Measurements from ENCODE around the gene PRR19. TPM values are rescaled to one million over a fixed set of nuclear protein-coding genes. Genes with fewer than 3 reads are reported as not detected.
"Not testable (repeated sequence)": the region's sequence is repeated elsewhere in the genome, so short reads cannot be mapped to it uniquely, and the experiment has no call there.

PRR19 gene
- polyA plus RNA-seq, 3 donors = 0.35 to 0.51 (median 0.38) TPM

- peaks cover 9 to 14% of the 10 kb centered on the region in 2 donors for H3K36me3 Mint-ChIP-seq
- H2AFZ ChIP-seq (ENCODE audit: insufficient read depth, low read depth, low read length, poor library complexity, severe bottlenecking); H4K20me1 ChIP-seq (ENCODE audit: insufficient read depth, low read length); intact Hi-C loops (cut with micrococcal nuclease); H3K27ac ChIP-seq (ENCODE audit: low read depth in 1 of 2, low read length in 2 of 2); H3K27me3 ChIP-seq (ENCODE audit: control insufficient read depth in 2 of 2, insufficient read depth in 2 of 2, low read length in 2 of 2); H3K4me3 ChIP-seq (replicated peaks in 1 of 3; ENCODE audit: low read depth in 2 of 3, low read length in 3 of 3); H3K9me3 ChIP-seq (replicated peaks in 1 of 2; ENCODE audit: control insufficient read depth in 1 of 2, insufficient read depth in 1 of 2, low read length in 2 of 2); H3K4me3 Mint-ChIP-seq; H3K4me1 Mint-ChIP-seq; H3K9me3 Mint-ChIP-seq; H3K27me3 Mint-ChIP-seq (ENCODE audit: low read depth in 3 of 3); H3K4me2 ChIP-seq (replicated peaks; ENCODE audit: extremely low read depth, low read length, poor library complexity, severe bottlenecking); H3K9ac ChIP-seq (ENCODE audit: insufficient read depth, low read length, poor library complexity, severe bottlenecking); H3K79me2 ChIP-seq (ENCODE audit: insufficient read depth, low read length); H3K27ac Mint-ChIP-seq; DNase-seq; H3K4me1 ChIP-seq (ENCODE audit: control insufficient read depth in 1 of 2, insufficient read depth in 2 of 2, low read length in 2 of 2): not testable (repeated sequence)
- 100% methylated on average over 1 of the region's 4 CpGs for WGBS (ENCODE audit: insufficient coverage)
- H3K36me3 ChIP-seq (replicated peaks in 1 of 2; ENCODE audit: control insufficient read depth in 1 of 2, insufficient read depth in 2 of 2, low read length in 2 of 2) = peaks cover 5 to 13% of the 10 kb centered on the region in 2 donors
Observed at GRCh38 chr19:42339922-42340321, 38.0 kb downstream of the PRR19 start.

GRCh38 chr19:42343344-42344110 lies 41.6 kb downstream of the PRR19 start:
- WGBS (ENCODE audit: insufficient coverage) = 98% methylated on average over 16 of the region's 17 CpGs
- no peak overlapping the region for H3K27ac Mint-ChIP-seq
- no peak for TF ChIP-seq CTCF (IDR thresholded peaks at IDR 0.05)
- no peak overlapping the region for H3K4me3 Mint-ChIP-seq
- no peaks in the 10 kb centered on the region for H3K79me2 ChIP-seq (ENCODE audit: insufficient read depth, low read length)
- no peak overlapping the region for H3K4me2 ChIP-seq (replicated peaks; ENCODE audit: extremely low read depth, low read length, poor library complexity, severe bottlenecking)
- H3K4me1 Mint-ChIP-seq = peaks cover 19% of the 10 kb centered on the region
- no peak overlapping the region for H2AFZ ChIP-seq (ENCODE audit: insufficient read depth, low read depth, low read length, poor library complexity, severe bottlenecking)
- H3K36me3 Mint-ChIP-seq = peaks cover 13 to 16% of the 10 kb centered on the region in 2 donors
- H4K20me1 ChIP-seq (ENCODE audit: insufficient read depth, low read length) = no peaks in the 10 kb centered on the region
- H3K9me3 ChIP-seq (replicated peaks in 1 of 2; ENCODE audit: control insufficient read depth in 1 of 2, insufficient read depth in 1 of 2, low read length in 2 of 2) = no peaks in the 10 kb centered on the region
- H3K4me1 ChIP-seq (ENCODE audit: control insufficient read depth in 1 of 2, insufficient read depth in 2 of 2, low read length in 2 of 2) = peaks cover 15 to 18% of the 10 kb centered on the region in 2 donors
- peaks cover 0 to 4% of the 10 kb centered on the region in 2 donors for H3K36me3 ChIP-seq (replicated peaks in 1 of 2; ENCODE audit: control insufficient read depth in 1 of 2, insufficient read depth in 2 of 2, low read length in 2 of 2)
- no peak overlapping the region for H3K27ac ChIP-seq (ENCODE audit: low read depth in 1 of 2, low read length in 2 of 2)
- intact Hi-C loops (cut with micrococcal nuclease) = no loop called here
- peaks cover 0 to 3% (median 0%) of the 10 kb centered on the region in 3 donors for H3K27me3 Mint-ChIP-seq (ENCODE audit: low read depth in 3 of 3)
- no peak for DNase-seq
- H3K4me3 ChIP-seq (replicated peaks in 1 of 3; ENCODE audit: low read depth in 2 of 3, low read length in 3 of 3) = no peak overlapping the region
- no peaks in the 10 kb centered on the region for H3K27me3 ChIP-seq (ENCODE audit: control insufficient read depth in 2 of 2, insufficient read depth in 2 of 2, low read length in 2 of 2)
- no peaks in the 10 kb centered on the region for H3K9me3 Mint-ChIP-seq
- no peak overlapping the region for H3K9ac ChIP-seq (ENCODE audit: insufficient read depth, low read length, poor library complexity, severe bottlenecking)
